ENCODE measurements around the gene SPON1.

SPON1 gene

DNA sequence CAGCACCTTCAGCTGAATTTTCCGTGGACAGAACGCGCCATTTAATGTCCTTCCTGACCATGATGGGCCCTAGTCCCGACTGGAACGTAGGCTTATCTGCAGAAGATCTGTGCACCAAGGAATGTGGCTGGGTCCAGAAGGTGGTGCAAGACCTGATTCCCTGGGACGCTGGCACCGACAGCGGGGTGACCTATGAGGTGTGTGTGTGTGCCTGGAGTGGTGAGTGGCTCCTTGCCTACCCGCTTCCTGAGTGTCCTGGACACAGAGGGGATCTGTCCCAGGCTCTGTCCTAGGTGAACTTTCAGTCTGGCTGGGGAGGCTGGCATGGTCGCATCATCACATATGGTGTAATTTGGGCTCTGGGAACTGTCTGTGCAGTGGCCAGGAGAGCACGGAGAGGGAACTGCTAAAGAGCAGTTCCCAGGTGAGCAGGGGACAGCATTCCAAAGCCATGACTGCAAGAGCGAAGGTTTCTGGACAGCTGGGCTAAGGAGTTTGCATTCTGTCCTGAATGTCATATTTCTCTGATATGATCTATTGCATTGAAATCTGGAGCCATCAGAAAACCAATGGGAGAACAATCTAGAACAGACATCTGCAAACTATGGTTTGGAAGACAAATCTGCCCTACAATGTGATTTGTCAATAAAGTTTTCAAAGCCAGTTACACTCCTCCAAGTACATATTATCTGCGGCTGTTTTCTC lies 292.2 kb downstream of the SPON1 start:
- intact Hi-C loops (cut with DNase I; ENCODE audit: low total_unique reads) = no loop called here
- H3K9me3 ChIP-seq = no peaks in the 10 kb centered on the region
- H3K4me1 ChIP-seq = no peaks in the 10 kb centered on the region
- H3K27me3 ChIP-seq = peaks cover 0 to 22% of the 10 kb centered on the region in 2 donors
- no peak overlapping the region for H3K4me3 ChIP-seq
- H3K36me3 ChIP-seq = peaks cover 0 to 4% (median 0%) of the 10 kb centered on the region in 3 donors
- TF ChIP-seq, protein P1, sequence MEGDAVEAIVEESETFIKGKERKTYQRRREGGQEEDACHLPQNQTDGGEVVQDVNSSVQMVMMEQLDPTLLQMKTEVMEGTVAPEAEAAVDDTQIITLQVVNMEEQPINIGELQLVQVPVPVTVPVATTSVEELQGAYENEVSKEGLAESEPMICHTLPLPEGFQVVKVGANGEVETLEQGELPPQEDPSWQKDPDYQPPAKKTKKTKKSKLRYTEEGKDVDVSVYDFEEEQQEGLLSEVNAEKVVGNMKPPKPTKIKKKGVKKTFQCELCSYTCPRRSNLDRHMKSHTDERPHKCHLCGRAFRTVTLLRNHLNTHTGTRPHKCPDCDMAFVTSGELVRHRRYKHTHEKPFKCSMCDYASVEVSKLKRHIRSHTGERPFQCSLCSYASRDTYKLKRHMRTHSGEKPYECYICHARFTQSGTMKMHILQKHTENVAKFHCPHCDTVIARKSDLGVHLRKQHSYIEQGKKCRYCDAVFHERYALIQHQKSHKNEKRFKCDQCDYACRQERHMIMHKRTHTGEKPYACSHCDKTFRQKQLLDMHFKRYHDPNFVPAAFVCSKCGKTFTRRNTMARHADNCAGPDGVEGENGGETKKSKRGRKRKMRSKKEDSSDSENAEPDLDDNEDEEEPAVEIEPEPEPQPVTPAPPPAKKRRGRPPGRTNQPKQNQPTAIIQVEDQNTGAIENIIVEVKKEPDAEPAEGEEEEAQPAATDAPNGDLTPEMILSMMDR (IDR thresholded peaks at IDR 0.05) = no peak
- no peak for DNase-seq
- H3K27ac ChIP-seq = no peak overlapping the region

DNA sequence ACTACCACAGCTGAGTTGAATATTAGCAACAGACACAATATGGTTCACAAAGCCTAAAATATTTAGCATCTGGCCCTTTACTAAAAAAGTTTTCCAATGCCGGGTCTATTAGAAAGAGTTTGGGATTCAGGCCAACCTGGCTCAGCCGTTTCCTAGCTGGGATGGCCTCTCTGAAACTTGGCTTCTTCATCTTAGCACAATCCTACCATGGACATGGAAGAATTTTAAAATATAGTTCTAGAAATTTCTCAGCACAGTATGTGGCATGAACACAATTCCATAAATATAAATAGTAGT lies 292.7 kb downstream of the SPON1 start:
- peaks cover 0 to 19% of the 10 kb centered on the region in 2 donors for H3K27me3 ChIP-seq
- no peak for DNase-seq
- TF ChIP-seq, protein P1 (IDR thresholded peaks at IDR 0.05) = no peak
- no peaks in the 10 kb centered on the region for H3K4me1 ChIP-seq
- H3K9me3 ChIP-seq = no peaks in the 10 kb centered on the region
- intact Hi-C loops (cut with DNase I; ENCODE audit: low total_unique reads) = no loop called here
- no peak overlapping the region for H3K27ac ChIP-seq
- H3K4me3 ChIP-seq = no peak overlapping the region
- H3K36me3 ChIP-seq = peaks cover 0 to 4% (median 0%) of the 10 kb centered on the region in 3 donors

- Histone ChIP-seq H3K4me3 (no peak overlapping the region), H3K36me3 (peaks cover 0 to 4% (median 0%) of the 10 kb centered on the region in 3 donors), H3K27ac (no peak overlapping the region), H3K9me3 (peaks cover 0 to under 1% (median 0%) of the 10 kb centered on the region in 3 donors), H3K4me1 (peaks cover 0 to 7% (median 0%) of the 10 kb centered on the region in 4 donors), H3K27me3 (peaks cover 0 to 8% of the 10 kb centered on the region in 2 donors)
- no peak for DNase-seq
- TF ChIP-seq, protein P1 (IDR thresholded peaks at IDR 0.05) = no peak
- intact Hi-C loops (cut with DNase I; ENCODE audit: low total_unique reads) = no loop called here
These were observed 295.9 kb downstream of the SPON1 start for GRCh38 chr11:14258221-14258935.

GRCh38 chr11:14259186-14259784 lies 296.8 kb downstream of the SPON1 start:
- Histone ChIP-seq H3K4me1 (peaks cover 0 to 7% (median 0%) of the 10 kb centered on the region in 4 donors), H3K36me3 (peaks cover 0 to 4% (median 0%) of the 10 kb centered on the region in 3 donors), H3K27ac (no peak overlapping the region), H3K27me3 (peaks cover 0 to 8% of the 10 kb centered on the region in 2 donors), H3K9me3 (peaks cover 0 to 5% (median 0%) of the 10 kb centered on the region in 3 donors), H3K4me3 (no peak overlapping the region)
- no peak for DNase-seq
- intact Hi-C loops (cut with DNase I; ENCODE audit: low total_unique reads) = no loop called here
- TF ChIP-seq, protein P1 (IDR thresholded peaks at IDR 0.05) = no peak

DNA sequence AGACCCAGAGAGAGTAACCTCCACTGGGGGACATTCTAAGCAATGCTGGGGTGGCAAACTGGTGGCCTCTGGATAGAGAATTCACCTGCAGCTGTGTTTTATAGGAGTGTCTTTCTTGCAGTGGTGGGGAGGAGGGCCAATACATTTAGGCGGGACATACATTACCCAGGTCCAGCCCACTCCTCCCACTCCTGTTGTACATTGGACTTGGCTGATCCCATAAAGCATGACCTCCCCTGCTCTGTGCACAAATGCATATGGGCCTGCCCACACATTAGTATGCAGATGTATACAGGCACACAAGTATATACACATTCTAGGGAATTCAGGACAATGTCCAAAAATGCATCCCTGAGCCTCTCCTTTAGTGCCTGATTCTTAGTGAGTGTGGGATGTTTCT lies 297.4 kb downstream of the SPON1 start:
- DNase-seq = no peak

More for the DNA sequence above, 297.4 kb downstream of the SPON1 start:
- peaks cover 0 to 7% (median 0%) of the 10 kb centered on the region in 4 donors for H3K4me1 ChIP-seq
- peaks cover 0 to 5% (median 0%) of the 10 kb centered on the region in 3 donors for H3K9me3 ChIP-seq
- peaks cover 0 to 5% (median 1%) of the 10 kb centered on the region in 3 donors for H3K36me3 ChIP-seq
- peaks cover 0 to 5% of the 10 kb centered on the region in 2 donors for H3K27me3 ChIP-seq
- H3K4me3 ChIP-seq = no peak overlapping the region
- H3K27ac ChIP-seq = no peak overlapping the region
- intact Hi-C loops (cut with DNase I; ENCODE audit: low total_unique reads) = no loop called here
- TF ChIP-seq, protein P1 (IDR thresholded peaks at IDR 0.05) = no peak

Measured in tibial artery (tissue), 4 donors.